Panc1 (cell line): ENCODE measurements around the gene SCNN1G. TPM values are rescaled to one million over a fixed set of nuclear protein-coding genes. Genes with fewer than 3 reads are reported as not detected.

Source experiments
- ATAC-seq: fragments of 200-7000 bp; cut with Tn5 transposase; 2 replicates; pipeline ENCODE4 v1.9.1; 2020; ENCODE audit warnings: mild to moderate bottlenecking, moderate library complexity
- BruUV-seq: library from RNA; stranded (reverse); fragments of 400-500 nt; replicated peaks from 2 replicates; lab custom pipeline; 2021; lab: Mats Ljungman, UMichigan
- CTCF ChIA-PET: fragments of 300-600 bp; sonication (Branson Sonifier 250); formaldehyde crosslinking; loops from one replicate; lab custom pipeline; 2022; ENCODE audit warnings: antibody characterized with exemption; lab: Charles Lee
- POLR2A ChIA-PET: fragments of 300-600 bp; sonication (Branson Sonifier 250); formaldehyde crosslinking; loops from one replicate; lab custom pipeline; 2022; ENCODE audit warnings: antibody characterized with exemption; lab: Charles Lee
- DNase-seq: peaks from one replicate; pipeline ENCODE4 v3.0.0-alpha.2; 2010; ENCODE audit warnings: low read depth, low spot score
- H3K27ac ChIP-seq: 2 replicates; pipeline ENCODE4 v1.5.1; 2011; ENCODE audit warnings: mild to moderate bottlenecking, low read length, inconsistent platforms
- H3K27me3 ChIP-seq: fragments of 200-500 bp; sonication (Bioruptor generic); 2 replicates; pipeline ENCODE4 v1.6.0; 2014; ENCODE audit warnings: low read length, inconsistent platforms; ENCODE audit not compliant: control insufficient read depth, insufficient read depth
- H3K36me3 ChIP-seq: fragments of 200-500 bp; sonication (Bioruptor generic); 2 replicates; pipeline ENCODE4 v1.5.1; 2014; ENCODE audit warnings: inconsistent platforms, mild to moderate bottlenecking, low read length, moderate library complexity; ENCODE audit not compliant: control insufficient read depth, insufficient read depth
- H3K4me1 ChIP-seq: 2 replicates; pipeline ENCODE4 v1.5.1; 2011; ENCODE audit warnings: inconsistent platforms, mild to moderate bottlenecking, low read length, moderate library complexity; ENCODE audit not compliant: control insufficient read depth, insufficient read depth
- H3K4me3 ChIP-seq, 2 experiments: 2 replicates each; pipeline ENCODE4 v1.5.1; 2011 to 2012; ENCODE audit warnings: low read depth in 2 of 2, low read length in 2 of 2, mild to moderate bottlenecking in 2 of 2, inconsistent platforms in 1 of 2, moderate library complexity in 1 of 2
- H3K9me3 ChIP-seq: fragments of 200-500 bp; sonication (Bioruptor generic); 2 replicates; pipeline ENCODE4 v1.5.1; 2014; ENCODE audit warnings: low read depth, mild to moderate bottlenecking, inconsistent platforms, low read length, moderate library complexity; ENCODE audit not compliant: control insufficient read depth, insufficient read depth
- POLR2AphosphoS5 ChIP-seq: IDR thresholded peaks from 2 replicates; pipeline ENCODE4 v1.6.1; 2012; ENCODE audit warnings: mild to moderate bottlenecking, low read depth, low read length, moderate library complexity
- REST ChIP-seq, 2 experiments: IDR thresholded peaks; 2 replicates each; pipeline ENCODE4 v1.6.1; 2011 to 2012; ENCODE audit warnings: low read depth in 2 of 2, control low read depth in 1 of 2, low read length in 1 of 2, mild to moderate bottlenecking in 1 of 2, moderate library complexity in 1 of 2; ENCODE audit not compliant: insufficient read depth in 1 of 2
- SIN3A ChIP-seq: IDR thresholded peaks from 2 replicates; pipeline ENCODE4 v1.6.1; 2012; ENCODE audit warnings: low read depth, mild to moderate bottlenecking, low read length, moderate library complexity, borderline replicate concordance; ENCODE audit not compliant: insufficient read depth
- TCF7L2 ChIP-seq: IDR thresholded peaks from 2 replicates; pipeline ENCODE4 v1.6.1; 2011; ENCODE audit warnings: mild to moderate bottlenecking, low read depth, low read length, inconsistent platforms
- in situ Hi-C: cut with HindIII; loops from 2 replicates; pipeline ENCODE4 v1.10.0; 2016; ENCODE audit warnings: low sequenced_read_pairs, low pct_unique_long_range_greater_than_20kb
- intact Hi-C: fragments of 100-400 bp; cut with micrococcal nuclease; formaldehyde crosslinking; loops from one replicate; pipeline ENCODE4 v1.10.0; 2022; ENCODE audit not compliant: unreplicated experiment
- total RNA-seq: library from RNA; stranded (reverse); gene quantifications from one replicate; pipeline ENCODE4 v1.2.1, GENCODE V29; 2021; ENCODE audit not compliant: unreplicated experiment
- TF ChIP-seq, protein P1 (sequence below): fragments of 450-650 bp; IDR thresholded peaks from 2 replicates; pipeline ENCODE4 v1.5.1; 2017; ENCODE audit warnings: mild to moderate bottlenecking

The SCNN1G gene
- total RNA-seq, 1 experiment from 2014 or later, result 3.4 TPM

DNA sequence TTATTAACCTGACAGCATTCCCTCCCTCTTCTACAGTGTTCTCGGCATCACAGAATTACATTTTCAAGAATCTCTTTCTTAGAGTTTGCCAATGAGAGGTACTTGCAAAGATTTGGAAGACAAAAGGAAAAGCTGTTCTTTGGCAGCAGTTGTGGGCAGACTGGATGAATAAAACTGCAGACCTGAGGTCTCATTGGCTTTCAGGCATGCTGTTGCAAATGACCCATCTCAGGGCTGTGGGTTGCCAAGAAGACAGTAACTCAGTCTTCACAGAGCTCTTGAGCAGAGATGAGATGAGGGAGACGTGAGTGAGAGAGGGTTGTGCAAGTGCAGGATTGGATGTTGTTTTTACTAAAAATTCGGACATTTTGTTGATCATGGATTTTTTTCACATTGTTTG is 22.0 kb upstream of the SCNN1G start:
- Histone ChIP-seq H3K36me3 (no peaks in the 10 kb centered on the region), H3K4me3 (no peak overlapping the region), H3K27ac (no peak overlapping the region), H3K27me3 (no peaks in the 10 kb centered on the region), H3K9me3 (no peaks in the 10 kb centered on the region), H3K4me1 (no peaks in the 10 kb centered on the region)
- intact Hi-C loops (no loop called here), in situ Hi-C loops (no loop called here)
- TF ChIP-seq, protein P1, sequence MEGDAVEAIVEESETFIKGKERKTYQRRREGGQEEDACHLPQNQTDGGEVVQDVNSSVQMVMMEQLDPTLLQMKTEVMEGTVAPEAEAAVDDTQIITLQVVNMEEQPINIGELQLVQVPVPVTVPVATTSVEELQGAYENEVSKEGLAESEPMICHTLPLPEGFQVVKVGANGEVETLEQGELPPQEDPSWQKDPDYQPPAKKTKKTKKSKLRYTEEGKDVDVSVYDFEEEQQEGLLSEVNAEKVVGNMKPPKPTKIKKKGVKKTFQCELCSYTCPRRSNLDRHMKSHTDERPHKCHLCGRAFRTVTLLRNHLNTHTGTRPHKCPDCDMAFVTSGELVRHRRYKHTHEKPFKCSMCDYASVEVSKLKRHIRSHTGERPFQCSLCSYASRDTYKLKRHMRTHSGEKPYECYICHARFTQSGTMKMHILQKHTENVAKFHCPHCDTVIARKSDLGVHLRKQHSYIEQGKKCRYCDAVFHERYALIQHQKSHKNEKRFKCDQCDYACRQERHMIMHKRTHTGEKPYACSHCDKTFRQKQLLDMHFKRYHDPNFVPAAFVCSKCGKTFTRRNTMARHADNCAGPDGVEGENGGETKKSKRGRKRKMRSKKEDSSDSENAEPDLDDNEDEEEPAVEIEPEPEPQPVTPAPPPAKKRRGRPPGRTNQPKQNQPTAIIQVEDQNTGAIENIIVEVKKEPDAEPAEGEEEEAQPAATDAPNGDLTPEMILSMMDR, result no peak
- TF ChIP-seq SIN3A (no peak), REST (IDR thresholded peaks at IDR 0.05; ENCODE audit: insufficient read depth in 1 of 2, low read depth in 2 of 2, low read length in 1 of 2) (no peak), POLR2AphosphoS5 (no peak), TCF7L2 (no peak)
- ChIA-PET CTCF (no interaction called here), POLR2A (no interaction called here)
- DNase-seq (no peak), ATAC-seq (no peak)
- no TSS peak for BruUV-seq

GRCh38 chr16:23163921-23164320 is 18.6 kb upstream of the SCNN1G start:
- no peaks in the 10 kb centered on the region; the same call in 1 of the 2 replicates for H3K27me3 ChIP-seq
- H3K36me3 ChIP-seq, result no peaks in the 10 kb centered on the region
- intact Hi-C loops, result no loop called here
- CTCF ChIA-PET, result no interaction called here
- no peaks in the 10 kb centered on the region for H3K4me1 ChIP-seq
- DNase-seq, result no peak
- TF ChIP-seq REST (IDR thresholded peaks at IDR 0.05; ENCODE audit: insufficient read depth in 1 of 2, low read depth in 2 of 2, low read length in 1 of 2) (no peak), POLR2AphosphoS5 (no peak), SIN3A (no peak), TCF7L2 (no peak)
- TF ChIP-seq, protein P1, result no peak
- H3K4me3 ChIP-seq, result no peak overlapping the region
- no peak overlapping the region for H3K27ac ChIP-seq
- in situ Hi-C loops, result no loop called here
- H3K9me3 ChIP-seq, result no peaks in the 10 kb centered on the region
- ATAC-seq, result no peak
- POLR2A ChIA-PET, result no interaction called here
- no TSS peak for BruUV-seq
